ENCODE measurements around the gene FRMD4A. TPM values are rescaled to one million over a fixed set of nuclear protein-coding genes. Genes with fewer than 3 reads are reported as not detected.
"Not testable (repeated sequence)": the region's sequence is repeated elsewhere in the genome, so short reads cannot be mapped to it uniquely, and the experiment has no call there.

The FRMD4A gene
- total and polyA plus RNA-seq, 5 donors from 2014 or later, result 0.34 to 2.4 (median 0.54) TPM

DNA sequence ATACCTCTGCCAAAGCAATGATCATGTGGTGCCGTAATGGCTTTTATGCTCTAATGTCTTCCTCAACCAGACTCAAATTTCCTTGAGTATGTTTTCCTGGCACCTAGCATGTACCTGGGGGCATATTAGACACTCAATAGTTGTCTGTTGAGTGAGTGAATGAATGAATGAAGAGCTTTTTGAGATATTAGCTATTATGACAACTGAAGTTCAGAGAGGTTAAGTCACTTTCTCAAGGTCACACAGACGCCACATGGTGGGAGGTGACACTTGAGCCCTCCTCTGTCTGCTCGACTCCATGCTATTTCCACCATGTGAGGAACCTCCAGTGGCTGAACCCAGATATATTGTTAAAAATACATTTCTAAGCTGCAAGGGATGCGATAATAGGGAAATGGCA, 611.9 kb downstream of the FRMD4A start:
- no peak overlapping the region for H3K27ac ChIP-seq (ENCODE audit: insufficient read depth, low read length, poor library complexity, severe bottlenecking)
- peaks cover 0 to 13% (median 4%) of the 10 kb centered on the region in 4 donors for H3K4me1 Mint-ChIP-seq
- no peaks in the 10 kb centered on the region for H3K36me3 Mint-ChIP-seq
- peaks cover 0 to 3% of the 10 kb centered on the region in 2 experiments for H3K9me3 ChIP-seq (ENCODE audit: control insufficient read depth in 2 of 2, low read length in 2 of 2)
- H3K27ac Mint-ChIP-seq, result peak overlapping the region in 1 of 3 donors; percentile 65
- H3K4me1 ChIP-seq (ENCODE audit: control insufficient read depth, insufficient read depth, low read length, poor library complexity, severe bottlenecking), result no peaks in the 10 kb centered on the region
- H3K27me3 ChIP-seq (ENCODE audit: control insufficient read depth, insufficient read depth, low read length), result peaks cover 3% of the 10 kb centered on the region
- ATAC-seq (ENCODE audit: low read depth in 2 of 2), result no peak
- no peak overlapping the region for H3K4me3 ChIP-seq (ENCODE audit: low read depth, low read length)
- H3K27me3 Mint-ChIP-seq, result peaks cover 20% of the 10 kb centered on the region
- DNase-seq, result no peak
- H3K36me3 ChIP-seq (ENCODE audit: control insufficient read depth, insufficient read depth, low read length), result no peaks in the 10 kb centered on the region
- H3K9me3 Mint-ChIP-seq, result peaks cover 0 to 5% (median 0%) of the 10 kb centered on the region in 7 donors
- peak overlapping the region in 2 of 4 donors; percentile 22 to 68 for H3K4me3 Mint-ChIP-seq

DNA sequence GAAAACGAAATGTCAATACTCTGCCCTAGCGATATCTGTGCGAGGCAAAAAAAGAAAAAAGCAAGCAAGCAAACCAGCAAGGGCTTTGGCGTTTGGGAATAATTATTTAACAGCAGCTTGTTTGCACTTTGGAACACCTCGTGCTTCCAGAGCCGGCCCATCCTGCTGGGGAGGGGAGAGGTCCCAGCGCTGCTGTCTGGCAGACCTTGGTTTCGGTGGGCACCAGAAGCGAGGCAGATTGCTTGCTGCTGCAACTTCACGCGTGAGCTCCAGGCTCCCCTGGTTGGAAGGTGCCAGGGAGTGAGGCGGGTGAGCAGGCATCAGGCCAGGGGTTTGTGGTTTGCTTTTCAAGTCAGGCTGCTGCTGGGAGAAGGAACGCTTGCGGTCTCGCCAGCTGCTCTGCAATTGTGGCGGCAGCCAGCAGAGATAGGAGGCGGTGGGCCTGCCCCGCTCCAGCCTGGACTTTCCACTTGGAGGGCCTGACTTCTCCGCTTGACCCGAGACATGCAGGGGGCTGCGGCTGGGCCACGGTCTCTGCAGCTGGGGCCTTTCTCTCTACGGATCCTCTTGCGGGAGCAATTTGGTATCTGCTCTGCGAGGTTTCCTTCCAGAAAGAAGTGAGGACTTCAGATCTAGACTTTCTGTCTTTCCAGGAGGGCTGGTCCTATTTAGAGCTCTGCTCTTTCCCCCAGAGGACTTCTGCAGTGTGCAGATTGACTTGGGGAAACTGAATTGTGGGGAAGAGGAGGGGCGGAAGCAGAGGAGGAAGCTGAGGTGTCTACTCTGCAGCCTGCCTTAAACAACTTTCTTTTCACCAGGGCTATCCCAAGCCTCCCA, 612.6 kb downstream of the FRMD4A start:
- H3K27ac ChIP-seq (ENCODE audit: insufficient read depth, low read length, poor library complexity, severe bottlenecking), result no peak overlapping the region
- peaks cover 0 to 13% (median 4%) of the 10 kb centered on the region in 4 donors for H3K4me1 Mint-ChIP-seq
- peaks cover 0 to 5% (median 0%) of the 10 kb centered on the region in 7 donors for H3K9me3 Mint-ChIP-seq
- H3K27me3 Mint-ChIP-seq, result peaks cover 20% of the 10 kb centered on the region
- peak overlapping the region in 3 of 4 donors; percentile 56 to 68 (median 67) for H3K4me3 Mint-ChIP-seq
- no peaks in the 10 kb centered on the region for H3K36me3 ChIP-seq (ENCODE audit: control insufficient read depth, insufficient read depth, low read length)
- H3K4me1 ChIP-seq (ENCODE audit: control insufficient read depth, insufficient read depth, low read length, poor library complexity, severe bottlenecking), result no peaks in the 10 kb centered on the region
- no peaks in the 10 kb centered on the region for H3K36me3 Mint-ChIP-seq
- DNase-seq, result peak in 1 of 3 donors; percentile 16
- H3K9me3 ChIP-seq (ENCODE audit: control insufficient read depth in 2 of 2, low read length in 2 of 2), result peaks cover 0 to 3% of the 10 kb centered on the region in 2 experiments
- no peak overlapping the region for H3K4me3 ChIP-seq (ENCODE audit: low read depth, low read length)
- H3K27ac Mint-ChIP-seq, result peak overlapping the region in 1 of 3 donors; percentile 65
- ATAC-seq (ENCODE audit: low read depth in 2 of 2), result peak; percentile 35 to 39
- peaks cover 3% of the 10 kb centered on the region for H3K27me3 ChIP-seq (ENCODE audit: control insufficient read depth, insufficient read depth, low read length)

DNA sequence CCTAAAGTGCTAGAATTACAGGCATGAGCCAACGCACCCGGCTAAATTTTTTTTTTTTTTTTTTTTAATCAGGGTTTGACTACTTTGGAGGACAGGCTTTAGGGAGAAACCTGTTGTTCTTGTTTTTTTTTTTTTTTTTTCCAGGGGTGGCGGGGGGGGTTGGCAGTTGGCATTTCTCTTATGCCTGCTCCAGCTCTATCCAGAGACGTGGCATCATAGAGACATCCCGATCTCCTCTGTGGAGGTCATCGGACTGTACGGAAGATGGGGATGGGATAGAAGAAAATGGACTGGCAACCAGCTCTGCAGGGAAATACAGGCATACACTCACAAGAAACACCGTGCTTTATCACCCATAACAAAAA, 613.2 kb downstream of the FRMD4A start:
- peaks cover 0 to 5% (median 0%) of the 10 kb centered on the region in 7 donors for H3K9me3 Mint-ChIP-seq
- no peak overlapping the region for H3K27ac ChIP-seq (ENCODE audit: insufficient read depth, low read length, poor library complexity, severe bottlenecking)
- H3K9me3 ChIP-seq (ENCODE audit: control insufficient read depth in 2 of 2, low read length in 2 of 2), result peaks cover 0 to 3% of the 10 kb centered on the region in 2 experiments
- no peak overlapping the region for H3K4me3 ChIP-seq (ENCODE audit: low read depth, low read length)
- DNase-seq, result no peak
- no peak for ATAC-seq (ENCODE audit: low read depth in 2 of 2)
- peaks cover 3% of the 10 kb centered on the region for H3K27me3 ChIP-seq (ENCODE audit: control insufficient read depth, insufficient read depth, low read length)
- no peaks in the 10 kb centered on the region for H3K4me1 ChIP-seq (ENCODE audit: control insufficient read depth, insufficient read depth, low read length, poor library complexity, severe bottlenecking)
- H3K27ac Mint-ChIP-seq, result no peak overlapping the region
- peak overlapping the region in 2 of 4 donors; percentile 35 to 67 for H3K4me3 Mint-ChIP-seq
- H3K36me3 Mint-ChIP-seq, result no peaks in the 10 kb centered on the region
- H3K36me3 ChIP-seq (ENCODE audit: control insufficient read depth, insufficient read depth, low read length), result no peaks in the 10 kb centered on the region
- H3K27me3 Mint-ChIP-seq, result peaks cover 20% of the 10 kb centered on the region
- peaks cover 0 to 17% (median 4%) of the 10 kb centered on the region in 4 donors for H3K4me1 Mint-ChIP-seq

DNA sequence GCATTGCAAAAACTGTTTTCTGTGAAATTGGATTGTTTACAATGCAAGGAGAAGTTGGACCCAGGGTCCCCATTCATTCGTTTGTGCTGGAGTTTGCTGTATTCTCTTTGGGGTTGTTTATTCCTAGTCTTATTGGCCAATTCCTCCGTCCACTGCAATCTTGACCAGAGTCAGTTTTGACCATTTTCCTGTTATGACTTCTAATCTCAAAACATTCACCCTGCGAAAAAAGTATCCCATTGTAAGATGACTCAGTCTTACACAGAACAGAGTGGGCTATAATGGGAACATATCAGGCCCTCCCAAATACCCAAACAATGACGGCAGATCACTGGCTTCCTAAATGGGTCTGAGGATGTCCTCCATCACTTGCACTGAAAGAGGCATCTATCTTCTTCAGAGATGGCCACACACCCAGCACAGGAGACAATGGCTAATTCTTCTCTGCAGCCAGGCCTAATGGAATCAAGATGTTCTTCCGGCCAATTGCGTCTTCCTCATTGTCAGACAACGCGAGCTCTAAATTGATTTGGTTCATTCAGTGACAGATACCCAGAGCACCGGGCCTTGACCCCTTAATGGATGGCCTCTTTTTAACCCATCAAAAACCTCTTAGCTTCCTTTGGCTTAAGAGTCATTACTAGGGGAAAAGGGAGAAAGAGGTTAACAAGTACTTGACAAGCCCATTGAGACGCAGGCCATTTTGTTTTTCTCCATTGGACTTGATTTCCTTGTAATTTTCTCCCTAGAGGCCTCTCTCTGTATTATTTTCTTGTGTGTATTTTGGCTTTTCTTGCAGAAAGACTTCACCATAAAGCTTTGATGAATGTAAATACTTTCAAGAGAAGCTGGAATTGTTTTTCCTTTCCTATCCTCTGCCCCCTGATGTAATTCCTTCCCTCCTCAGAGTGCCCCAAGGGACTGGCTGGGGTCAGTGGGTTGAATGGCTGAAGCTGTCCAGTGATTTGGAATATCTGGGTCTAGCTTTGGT, 614.3 kb downstream of the FRMD4A start:
- ATAC-seq (ENCODE audit: low read depth in 2 of 2) (no peak), DNase-seq (no peak)
- peaks cover 0 to 3% of the 10 kb centered on the region in 2 experiments for H3K9me3 ChIP-seq (ENCODE audit: control insufficient read depth in 2 of 2, low read length in 2 of 2)
- Mint-ChIP-seq H3K36me3 (no peaks in the 10 kb centered on the region), H3K4me3 (peak overlapping the region in 1 of 4 donors; percentile 28), H3K9me3 (peaks cover 0 to 5% (median 0%) of the 10 kb centered on the region in 7 donors), H3K27me3 (peaks cover 20% of the 10 kb centered on the region), H3K27ac (no peak overlapping the region), H3K4me1 (peaks cover 0 to 17% (median 4%) of the 10 kb centered on the region in 4 donors)
- peaks cover 3% of the 10 kb centered on the region for H3K27me3 ChIP-seq (ENCODE audit: control insufficient read depth, insufficient read depth, low read length)
- H3K27ac ChIP-seq (ENCODE audit: insufficient read depth, low read length, poor library complexity, severe bottlenecking), result no peak overlapping the region
- H3K4me3 ChIP-seq (ENCODE audit: low read depth, low read length), result no peak overlapping the region
- no peaks in the 10 kb centered on the region for H3K36me3 ChIP-seq (ENCODE audit: control insufficient read depth, insufficient read depth, low read length)
- no peaks in the 10 kb centered on the region for H3K4me1 ChIP-seq (ENCODE audit: control insufficient read depth, insufficient read depth, low read length, poor library complexity, severe bottlenecking)

DNA sequence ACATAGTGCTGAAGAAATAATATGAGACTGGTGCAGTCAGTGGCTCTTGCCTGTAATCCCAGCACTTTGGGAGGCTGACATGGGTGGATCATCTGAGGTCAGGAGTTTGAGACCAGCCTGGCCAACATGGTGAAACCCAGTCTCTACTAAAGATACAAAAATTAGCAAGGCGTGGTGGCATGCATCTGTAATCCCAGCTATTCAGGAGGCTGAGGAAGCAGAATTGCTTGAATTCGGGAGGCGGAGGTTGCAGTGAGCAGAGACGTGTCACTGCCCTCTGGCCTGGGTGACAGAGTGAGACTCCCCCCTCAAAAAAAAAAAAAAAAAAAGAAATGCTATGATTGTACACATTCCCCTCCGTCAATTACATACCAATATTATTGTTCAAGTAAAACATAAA, 615.1 kb downstream of the FRMD4A start:
- not testable (repeated sequence) for H3K36me3 ChIP-seq (ENCODE audit: control insufficient read depth, insufficient read depth, low read length); H3K9me3 ChIP-seq (ENCODE audit: control insufficient read depth in 2 of 2, low read length in 2 of 2); H3K27me3 ChIP-seq (ENCODE audit: control insufficient read depth, insufficient read depth, low read length); H3K4me3 Mint-ChIP-seq; H3K9me3 Mint-ChIP-seq; H3K27ac Mint-ChIP-seq; DNase-seq; H3K4me3 ChIP-seq (ENCODE audit: low read depth, low read length); H3K36me3 Mint-ChIP-seq; H3K4me1 ChIP-seq (ENCODE audit: control insufficient read depth, insufficient read depth, low read length, poor library complexity, severe bottlenecking); ATAC-seq (ENCODE audit: low read depth in 2 of 2); H3K27ac ChIP-seq (ENCODE audit: insufficient read depth, low read length, poor library complexity, severe bottlenecking)
- Mint-ChIP-seq H3K27me3 (peaks cover 19% of the 10 kb centered on the region), H3K4me1 (peaks cover 0 to 17% (median 4%) of the 10 kb centered on the region in 4 donors)

DNA sequence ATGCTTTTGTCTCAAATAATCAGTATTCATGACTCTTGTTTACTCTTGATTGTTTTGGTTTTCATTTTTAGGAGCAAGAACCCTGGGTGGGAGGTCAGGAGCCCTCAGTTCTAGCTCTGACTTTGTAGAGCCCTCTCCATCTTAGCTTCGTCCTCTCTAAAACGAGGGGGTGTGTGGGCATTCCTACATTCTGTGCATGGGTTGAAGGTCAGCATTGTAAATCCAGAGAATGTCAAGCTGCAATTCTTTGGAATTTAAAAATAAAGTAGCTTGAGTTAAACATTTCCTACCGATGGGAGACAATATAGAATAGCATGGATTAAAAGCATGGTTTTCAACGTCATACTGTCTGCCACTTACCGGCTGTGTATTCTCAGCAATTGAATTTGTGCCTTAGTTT, 615.6 kb downstream of the FRMD4A start:
- H3K27me3 ChIP-seq (ENCODE audit: control insufficient read depth, insufficient read depth, low read length), result no peaks in the 10 kb centered on the region
- Mint-ChIP-seq H3K4me1 (peaks cover 0 to 17% (median 4%) of the 10 kb centered on the region in 4 donors), H3K36me3 (no peaks in the 10 kb centered on the region), H3K4me3 (no peak overlapping the region), H3K27me3 (peaks cover 14% of the 10 kb centered on the region), H3K27ac (no peak overlapping the region), H3K9me3 (no peaks in the 10 kb centered on the region)
- no peaks in the 10 kb centered on the region for H3K9me3 ChIP-seq (ENCODE audit: control insufficient read depth in 2 of 2, low read length in 2 of 2)
- H3K27ac ChIP-seq (ENCODE audit: insufficient read depth, low read length, poor library complexity, severe bottlenecking), result no peak overlapping the region
- H3K4me3 ChIP-seq (ENCODE audit: low read depth, low read length), result no peak overlapping the region
- no peak for DNase-seq
- ATAC-seq (ENCODE audit: low read depth in 2 of 2), result no peak
- no peaks in the 10 kb centered on the region for H3K36me3 ChIP-seq (ENCODE audit: control insufficient read depth, insufficient read depth, low read length)
- no peaks in the 10 kb centered on the region for H3K4me1 ChIP-seq (ENCODE audit: control insufficient read depth, insufficient read depth, low read length, poor library complexity, severe bottlenecking)

DNA sequence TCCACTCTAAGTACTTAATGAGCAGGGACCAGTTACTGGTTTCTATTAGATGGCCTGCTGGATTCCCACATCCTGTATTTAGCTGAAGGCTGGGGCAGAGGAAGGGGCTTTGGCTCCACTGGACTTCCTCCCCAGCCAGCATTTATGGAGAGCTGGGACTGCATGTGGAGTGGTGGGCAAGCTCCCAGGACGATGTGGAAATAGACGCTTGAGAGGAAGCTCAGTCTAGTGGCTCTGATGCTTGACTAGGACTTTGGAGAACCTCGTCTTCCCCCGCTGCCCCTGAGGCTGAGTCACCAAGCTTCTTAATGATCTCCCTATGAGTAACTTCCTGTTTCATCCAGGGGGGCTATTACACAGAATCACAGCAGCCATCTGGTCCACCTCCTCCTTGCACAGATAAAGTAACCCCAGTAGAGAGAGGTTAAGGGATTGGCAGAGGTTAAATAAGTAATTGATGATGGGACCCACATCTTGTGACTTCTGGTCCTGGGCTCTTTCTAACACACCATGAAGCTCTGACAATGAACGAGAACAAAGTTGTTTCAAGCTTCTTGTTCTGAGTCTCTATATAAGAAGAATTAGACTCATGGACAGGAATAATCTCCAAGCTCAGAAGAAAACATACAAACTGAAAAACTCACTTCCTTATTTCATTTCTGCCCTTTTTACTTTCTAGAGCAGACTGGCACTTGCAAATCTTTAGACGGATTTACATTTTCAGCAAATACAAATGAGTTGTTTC, 617.7 kb downstream of the FRMD4A start:
- H3K9me3 Mint-ChIP-seq, result no peaks in the 10 kb centered on the region
- Histone ChIP-seq H3K36me3 (ENCODE audit: control insufficient read depth, insufficient read depth, low read length) (no peaks in the 10 kb centered on the region), H3K4me3 (ENCODE audit: low read depth, low read length) (no peak overlapping the region), H3K4me1 (ENCODE audit: control insufficient read depth, insufficient read depth, low read length, poor library complexity, severe bottlenecking) (no peaks in the 10 kb centered on the region), H3K27me3 (ENCODE audit: control insufficient read depth, insufficient read depth, low read length) (peaks cover 2% of the 10 kb centered on the region), H3K27ac (ENCODE audit: insufficient read depth, low read length, poor library complexity, severe bottlenecking) (no peak overlapping the region), H3K9me3 (ENCODE audit: control insufficient read depth in 2 of 2, low read length in 2 of 2) (no peaks in the 10 kb centered on the region)
- H3K36me3 Mint-ChIP-seq, result no peaks in the 10 kb centered on the region
- H3K27ac Mint-ChIP-seq, result peak overlapping the region in 1 of 3 donors; percentile 32
- peak in 1 of 3 donors; percentile 24 for DNase-seq
- ATAC-seq (ENCODE audit: low read depth in 2 of 2), result peak; percentile 65 to 66
- H3K27me3 Mint-ChIP-seq, result peaks cover 17% of the 10 kb centered on the region
- peaks cover 0 to 13% (median 3%) of the 10 kb centered on the region in 4 donors for H3K4me1 Mint-ChIP-seq
- no peak overlapping the region for H3K4me3 Mint-ChIP-seq
